ENCODE measurements around the gene TRPC4.
A peak's percentile ranks its signal among the peaks of the same experiment; 100 is the strongest.

Gene TRPC4

GRCh38 chr13:37716420-37717195, 153.0 kb downstream of the TRPC4 start:
- no peak for DNase-seq (ENCODE audit: low read depth)

GRCh38 chr13:37715606-37716015, 154.0 kb downstream of the TRPC4 start:
- no peak for DNase-seq (ENCODE audit: low read depth)

- no peak for DNase-seq (ENCODE audit: low read depth)
Measured at GRCh38 chr13:37709318-37709717, 160.3 kb downstream of the TRPC4 start.

- DNase-seq (ENCODE audit: low read depth), result no peak
Measured at GRCh38 chr13:37707739-37708500, 161.7 kb downstream of the TRPC4 start.

- no peak for DNase-seq (ENCODE audit: low read depth)
Measured at GRCh38 chr13:37706041-37706440, 163.5 kb downstream of the TRPC4 start.

- peak; percentile 97 for DNase-seq (ENCODE audit: low read depth)
Measured at GRCh38 chr13:37701972-37702371, 167.6 kb downstream of the TRPC4 start.

- DNase-seq (ENCODE audit: low read depth), result no peak
Measured at GRCh38 chr13:37701306-37701705, 168.3 kb downstream of the TRPC4 start.

GRCh38 chr13:37700887-37701286, 168.7 kb downstream of the TRPC4 start:
- DNase-seq (ENCODE audit: low read depth), result no peak

GRCh38 chr13:37695200-37695599, 174.4 kb downstream of the TRPC4 start:
- DNase-seq (ENCODE audit: low read depth), result no peak

- no peak for DNase-seq (ENCODE audit: low read depth)
Measured at GRCh38 chr13:37690361-37690760, 179.2 kb downstream of the TRPC4 start.

GRCh38 chr13:37686501-37686900, 183.1 kb downstream of the TRPC4 start:
- no peak for DNase-seq (ENCODE audit: low read depth)

- DNase-seq (ENCODE audit: low read depth), result no peak
Measured at GRCh38 chr13:37685206-37685605, 184.4 kb downstream of the TRPC4 start.

GRCh38 chr13:37682496-37682895, 187.1 kb downstream of the TRPC4 start:
- DNase-seq (ENCODE audit: low read depth), result no peak

GRCh38 chr13:37681281-37682032, 188.1 kb downstream of the TRPC4 start:
- DNase-seq (ENCODE audit: low read depth), result peak; percentile 55

GRCh38 chr13:37680137-37680536, 189.4 kb downstream of the TRPC4 start:
- DNase-seq (ENCODE audit: low read depth), result no peak

GRCh38 chr13:37679043-37679442, 190.5 kb downstream of the TRPC4 start:
- no peak for DNase-seq (ENCODE audit: low read depth)

GRCh38 chr13:37669845-37670244, 199.7 kb downstream of the TRPC4 start:
- no peak for DNase-seq (ENCODE audit: low read depth)

- DNase-seq (ENCODE audit: low read depth), result peak; percentile 57
Measured at GRCh38 chr13:37667702-37668101, 201.9 kb downstream of the TRPC4 start.

- DNase-seq (ENCODE audit: low read depth), result no peak
Measured at GRCh38 chr13:37666036-37666435, 203.5 kb downstream of the TRPC4 start.

GRCh38 chr13:37665420-37665819, 204.2 kb downstream of the TRPC4 start:
- DNase-seq (ENCODE audit: low read depth), result no peak

- DNase-seq (ENCODE audit: low read depth), result no peak
Measured at GRCh38 chr13:37663724-37664123, 205.8 kb downstream of the TRPC4 start.

GRCh38 chr13:37662624-37663023, 206.9 kb downstream of the TRPC4 start:
- no peak for DNase-seq (ENCODE audit: low read depth)

GRCh38 chr13:37657956-37658355, 211.6 kb downstream of the TRPC4 start:
- DNase-seq (ENCODE audit: low read depth), result no peak

Measured in GM04503 (cell line).